HepG2 (cell line): ENCODE data around the gene HCFC1R1. TPM values are rescaled to one million over a fixed set of nuclear protein-coding genes. Genes with fewer than 3 reads are reported as not detected.
A peak's percentile ranks its signal among the peaks of the same experiment; 100 is the strongest.

Experiments
- ASH2L ChIP-seq: fragments of 300-600, 200-600 bp; sonication (generic); IDR thresholded peaks from 2 replicates; pipeline ENCODE4 v1.7.0; 2017; ENCODE audit warnings: low read depth, mild to moderate bottlenecking, moderate library complexity, mixed read lengths, low read length; ENCODE audit not compliant: insufficient read length
- BHLHE40 ChIP-seq: IDR thresholded peaks from 2 replicates; pipeline ENCODE4 v1.6.1; 2011; ENCODE audit warnings: low read length, improper control_type of control experiment
- DPF2 ChIP-seq: sonication (generic); formaldehyde crosslinking; IDR thresholded peaks from 2 replicates; pipeline ENCODE4 v1.4.0; 2020; ENCODE audit warnings: mild to moderate bottlenecking, low read depth, missing genetic modification reagents, borderline replicate concordance
- GATAD1 ChIP-seq: IDR thresholded peaks from 2 replicates; pipeline ENCODE4 v1.6.1; 2016; ENCODE audit warnings: missing genetic modification reagents, missing compliant biosample characterization
- GLI4 ChIP-seq: sonication (generic); formaldehyde crosslinking; IDR thresholded peaks from 2 replicates; pipeline ENCODE4 v1.5.1; 2020; ENCODE audit warnings: missing genetic modification reagents, mild to moderate bottlenecking, moderate library complexity, borderline replicate concordance
- HOXA3 ChIP-seq: sonication (generic); formaldehyde crosslinking; IDR thresholded peaks from 2 replicates; pipeline ENCODE4 v1.5.0; 2020; ENCODE audit warnings: missing genetic modification reagents
- MATR3 ChIP-seq: sonication (generic); formaldehyde crosslinking; IDR thresholded peaks from 2 replicates; pipeline ENCODE4 v1.4.0; 2020; ENCODE audit warnings: missing genetic modification reagents
- MXD3 ChIP-seq: IDR thresholded peaks from 2 replicates; pipeline ENCODE4 v1.6.1; 2016; ENCODE audit warnings: mild to moderate bottlenecking, missing biosample characterization, missing genetic modification reagents
- PITX1 ChIP-seq: sonication (generic); formaldehyde crosslinking; IDR thresholded peaks from 2 replicates; pipeline ENCODE4 v1.5.1; 2020; ENCODE audit warnings: mild to moderate bottlenecking, missing genetic modification reagents
- SALL1 ChIP-seq: sonication (generic); formaldehyde crosslinking; IDR thresholded peaks from 2 replicates; pipeline ENCODE4 v1.8.0; 2022; ENCODE audit warnings: mild to moderate bottlenecking, missing genetic modification reagents
- SP5 ChIP-seq: IDR thresholded peaks from 2 replicates; pipeline ENCODE4 v1.6.1; 2016; ENCODE audit warnings: low read depth, borderline replicate concordance
- TCF12 ChIP-seq, 2 experiments: fragments of 450-650 bp in 1 of 2; sonication (generic) in 1 of 2; formaldehyde crosslinking in 1 of 2; IDR thresholded peaks; 2 replicates each; pipeline versions ENCODE4 v1.6.1 to v1.8.0; 2017 to 2022; ENCODE audit warnings: antibody characterized with exemption in 1 of 2, mild to moderate bottlenecking in 1 of 2, missing genetic modification reagents in 1 of 2, moderate library complexity in 1 of 2
- ZNF12 ChIP-seq: sonication (generic); formaldehyde crosslinking; IDR thresholded peaks from 2 replicates; pipeline ENCODE4 v1.5.0; 2020; ENCODE audit warnings: missing genetic modification reagents
- ZNF138 ChIP-seq: sonication (generic); formaldehyde crosslinking; IDR thresholded peaks from 2 replicates; pipeline ENCODE4 v1.5.0; 2020; ENCODE audit warnings: mild to moderate bottlenecking, low read depth, missing genetic modification reagents
- ZNF18 ChIP-seq: sonication (generic); formaldehyde crosslinking; IDR thresholded peaks from 2 replicates; pipeline ENCODE4 v1.8.0; 2022; ENCODE audit warnings: mild to moderate bottlenecking, missing genetic modification reagents; ENCODE audit not compliant: insufficient replicate concordance
- ZNF180 ChIP-seq: sonication (generic); formaldehyde crosslinking; IDR thresholded peaks from 2 replicates; pipeline ENCODE4 v1.4.0; 2020; ENCODE audit warnings: low read depth, missing genetic modification reagents, borderline replicate concordance
- ZNF317 ChIP-seq: sonication (generic); formaldehyde crosslinking; IDR thresholded peaks from 2 replicates; pipeline ENCODE4 v1.5.0; 2020; ENCODE audit warnings: mild to moderate bottlenecking, missing genetic modification reagents
- ZNF552 ChIP-seq: sonication (generic); formaldehyde crosslinking; IDR thresholded peaks from 2 replicates; pipeline ENCODE4 v1.9.0; 2022; ENCODE audit warnings: missing genetic modification reagents, mild to moderate bottlenecking, borderline replicate concordance
- ZNF770 ChIP-seq: sonication (generic); formaldehyde crosslinking; IDR thresholded peaks from 2 replicates; pipeline ENCODE4 v1.5.0; 2020; ENCODE audit warnings: mild to moderate bottlenecking, missing genetic modification reagents
- ZSCAN21 ChIP-seq: sonication (generic); formaldehyde crosslinking; IDR thresholded peaks from 2 replicates; pipeline ENCODE4 v1.8.0; 2022; ENCODE audit warnings: mild to moderate bottlenecking, missing genetic modification reagents, moderate library complexity, borderline replicate concordance
- ZSCAN25 ChIP-seq: sonication (generic); formaldehyde crosslinking; IDR thresholded peaks from 2 replicates; pipeline ENCODE4 v1.8.0; 2022; ENCODE audit warnings: mild to moderate bottlenecking, missing genetic modification reagents
- ZSCAN31 ChIP-seq: sonication (generic); formaldehyde crosslinking; IDR thresholded peaks from 2 replicates; pipeline ENCODE4 v1.5.0; 2020; ENCODE audit warnings: low read depth, mild to moderate bottlenecking, missing genetic modification reagents
- ZSCAN5A ChIP-seq: sonication (generic); formaldehyde crosslinking; IDR thresholded peaks from 2 replicates; pipeline ENCODE4 v1.8.0; 2022; ENCODE audit warnings: mild to moderate bottlenecking, missing genetic modification reagents, borderline replicate concordance
- polyA plus RNA-seq, 8 experiments: library from polyadenylated mRNA; depleted of rRNA in 3 of 8; stranded (reverse) in 7 of 8; unstranded in 1 of 8; fragments of >200 nt; fragmentation: Illumina TruSeq in 4 of 8; extraction: Trizol in 4 of 8; gene quantifications; 2 replicates each; pipeline versions ENCODE4 v1.2.1 to v1.2.3, GENCODE V29; 2011 to 2016; ENCODE audit warnings: low read depth in 4 of 8, missing spikeins in 1 of 8, mixed read lengths in 1 of 8; ENCODE audit not compliant: insufficient read depth in 1 of 8
- total RNA-seq, 5 experiments: library from RNA; depleted of rRNA; stranded (reverse); fragments of >200 nt; fragmentation: Illumina TruSeq; extraction: Trizol; gene quantifications; 2 replicates each; pipeline ENCODE4 v1.2.3, GENCODE V29; 2016; ENCODE audit warnings: low read depth in 1 of 5

HCFC1R1 gene
- total and polyA plus RNA-seq, 2 of the 13 experiments (the other 11 are each of a cell fraction or from before 2014, with no cell fraction given): 13.8 to 16.1 TPM

GRCh38 chr16:3059041-3059722 is 35.4 kb upstream of the HCFC1R1 start (continued):
- 0 out of 2 replicates have a peak, but pooled peaks have one; percentile 23 for TF ChIP-seq ZSCAN5A (CRISPR knock-in tag)
- TF ChIP-seq ASH2L: peak; percentile 42
- peak; percentile 82; the same call in 1 of the 2 replicates for TF ChIP-seq MXD3 (CRISPR knock-in tag)
- peak; percentile 68 for TF ChIP-seq ZNF18
- peak; percentile 84 for TF ChIP-seq ZSCAN25 (CRISPR knock-in tag)
- peak; percentile 48; the same call in 1 of the 2 replicates for TF ChIP-seq ZNF317
- no peak for TF ChIP-seq TCF12 (IDR thresholded peaks at IDR 0.05)
- 0 out of 2 replicates have a peak, but pooled peaks have one; percentile 42 for TF ChIP-seq TCF12 (CRISPR knock-in tag; IDR thresholded peaks at IDR 0.05)
- TF ChIP-seq HOXA3 (CRISPR knock-in tag): peak; percentile 78; the same call in 1 of the 2 replicates
- peak; percentile 72 for TF ChIP-seq ZSCAN31 (CRISPR knock-in tag)
- TF ChIP-seq GLI4 (CRISPR knock-in tag): no peak
- no peak for TF ChIP-seq BHLHE40
- TF ChIP-seq SP5: peak; percentile 70; the same call in 1 of the 2 replicates
- no peak for TF ChIP-seq ZNF12 (CRISPR knock-in tag)
- peak; percentile 78 for TF ChIP-seq ZNF770 (CRISPR knock-in tag)
- peak; percentile 76; the same call in 1 of the 2 replicates for TF ChIP-seq SALL1 (CRISPR knock-in tag)
- no peak for TF ChIP-seq DPF2
- peak; percentile 78 for TF ChIP-seq GATAD1 (CRISPR knock-in tag)
- TF ChIP-seq ZNF180 (CRISPR knock-in tag): no peak
- TF ChIP-seq MATR3: no peak
- TF ChIP-seq ZSCAN21 (CRISPR knock-in tag): peak; percentile 86; the same call in 1 of the 2 replicates
- 0 out of 2 replicates have a peak, but pooled peaks have one; percentile 25 for TF ChIP-seq ZNF138 (CRISPR knock-in tag)
- no peak for TF ChIP-seq ZNF552 (CRISPR knock-in tag)
- TF ChIP-seq PITX1: peak; percentile 47; the same call in 1 of the 2 replicates
